ENCODE measurements around the gene IPCEF1.
A peak's percentile ranks its signal among the peaks of the same experiment; 100 is the strongest.

The IPCEF1 gene

GRCh38 chr6:154139892-154140291 lies 216.7 kb downstream of the IPCEF1 start:
- Mint-ChIP-seq H3K4me3 (no peak overlapping the region), H3K4me1 (no peaks in the 10 kb centered on the region), H3K9me3 (no peaks in the 10 kb centered on the region), H3K27me3 (no peaks in the 10 kb centered on the region), H3K27ac (no peak overlapping the region)
- DNase-seq (no peak), ATAC-seq (no peak)

- ATAC-seq (no peak), DNase-seq (no peak)
- Mint-ChIP-seq H3K9me3 (no peaks in the 10 kb centered on the region), H3K4me3 (no peak overlapping the region), H3K27me3 (no peaks in the 10 kb centered on the region), H3K4me1 (no peaks in the 10 kb centered on the region), H3K27ac (no peak overlapping the region)
Measured at GRCh38 chr6:154138793-154139192, 217.8 kb downstream of the IPCEF1 start.

GRCh38 chr6:154134471-154135147 lies 222.0 kb downstream of the IPCEF1 start:
- DNase-seq = no peak
- Mint-ChIP-seq H3K27me3 (no peaks in the 10 kb centered on the region), H3K4me1 (no peaks in the 10 kb centered on the region), H3K27ac (no peak overlapping the region), H3K4me3 (no peak overlapping the region), H3K9me3 (no peaks in the 10 kb centered on the region)
- no peak for ATAC-seq

- no peak overlapping the region for H3K4me3 Mint-ChIP-seq
- no peaks in the 10 kb centered on the region for H3K27me3 Mint-ChIP-seq
- DNase-seq = no peak
- H3K4me1 Mint-ChIP-seq = peaks cover 7% of the 10 kb centered on the region
- no peak overlapping the region for H3K27ac Mint-ChIP-seq
- H3K9me3 Mint-ChIP-seq = peaks cover 4 to 5% of the 10 kb centered on the region in 2 donors
- no peak for ATAC-seq
Measured at GRCh38 chr6:154127657-154128056, 228.9 kb downstream of the IPCEF1 start.

GRCh38 chr6:154125421-154125820 lies 231.2 kb downstream of the IPCEF1 start:
- Mint-ChIP-seq H3K4me3 (no peak overlapping the region), H3K9me3 (peaks cover 5 to 8% of the 10 kb centered on the region in 2 donors), H3K27ac (no peak overlapping the region), H3K27me3 (no peaks in the 10 kb centered on the region), H3K4me1 (peaks cover 7% of the 10 kb centered on the region)
- ATAC-seq = no peak
- no peak for DNase-seq

- Mint-ChIP-seq H3K4me1 (peaks cover 7% of the 10 kb centered on the region), H3K9me3 (peaks cover 5 to 8% of the 10 kb centered on the region in 2 donors), H3K27ac (no peak overlapping the region), H3K4me3 (no peak overlapping the region), H3K27me3 (no peaks in the 10 kb centered on the region)
- DNase-seq (peak in 1 of 2 donors; percentile 9), ATAC-seq (no peak)
Measured at GRCh38 chr6:154123155-154123956, 233.2 kb downstream of the IPCEF1 start.

- ATAC-seq (no peak), DNase-seq (no peak)
- peaks cover 5 to 8% of the 10 kb centered on the region in 2 donors for H3K9me3 Mint-ChIP-seq
- H3K27me3 Mint-ChIP-seq = no peaks in the 10 kb centered on the region
- no peak overlapping the region for H3K27ac Mint-ChIP-seq
- H3K4me1 Mint-ChIP-seq = peaks cover 7% of the 10 kb centered on the region
- no peak overlapping the region for H3K4me3 Mint-ChIP-seq
Measured at GRCh38 chr6:154122195-154122925, 234.2 kb downstream of the IPCEF1 start.

- Mint-ChIP-seq H3K4me1 (no peaks in the 10 kb centered on the region), H3K27ac (no peak overlapping the region), H3K9me3 (peaks cover 0 to 2% of the 10 kb centered on the region in 2 donors), H3K4me3 (no peak overlapping the region), H3K27me3 (peaks cover 9% of the 10 kb centered on the region)
- ATAC-seq (no peak), DNase-seq (no peak)
Measured at GRCh38 chr6:154117485-154117884, 239.1 kb downstream of the IPCEF1 start.

GRCh38 chr6:154113392-154113791 lies 243.2 kb downstream of the IPCEF1 start:
- no peak for DNase-seq
- ATAC-seq = no peak
- Mint-ChIP-seq H3K27me3 (peaks cover 9% of the 10 kb centered on the region), H3K9me3 (no peaks in the 10 kb centered on the region), H3K27ac (no peak overlapping the region), H3K4me1 (no peaks in the 10 kb centered on the region), H3K4me3 (no peak overlapping the region)

GRCh38 chr6:154112181-154112809 lies 244.3 kb downstream of the IPCEF1 start:
- DNase-seq (no peak), ATAC-seq (peak; percentile 26)
- Mint-ChIP-seq H3K9me3 (no peaks in the 10 kb centered on the region), H3K4me1 (no peaks in the 10 kb centered on the region), H3K4me3 (no peak overlapping the region), H3K27ac (no peak overlapping the region), H3K27me3 (peaks cover 9% of the 10 kb centered on the region)

GRCh38 chr6:154111025-154111424 lies 245.6 kb downstream of the IPCEF1 start:
- ATAC-seq = no peak
- Mint-ChIP-seq H3K4me3 (no peak overlapping the region), H3K27ac (no peak overlapping the region), H3K4me1 (no peaks in the 10 kb centered on the region), H3K27me3 (no peaks in the 10 kb centered on the region), H3K9me3 (peaks cover 0 to 5% of the 10 kb centered on the region in 2 donors)
- DNase-seq = no peak

GRCh38 chr6:154106251-154106650 lies 250.4 kb downstream of the IPCEF1 start:
- H3K27me3 Mint-ChIP-seq = peaks cover 9% of the 10 kb centered on the region
- H3K4me1 Mint-ChIP-seq = no peaks in the 10 kb centered on the region
- H3K27ac Mint-ChIP-seq = no peak overlapping the region
- DNase-seq (no peak), ATAC-seq (no peak)
- peaks cover 0 to 5% of the 10 kb centered on the region in 2 donors for H3K9me3 Mint-ChIP-seq
- H3K4me3 Mint-ChIP-seq = no peak overlapping the region

All from stimulated activated naive CD8-positive, alpha-beta T cell treated with anti-CD3 and anti-CD28 coated beads, Interleukin-15, amount 100 ng/mL, for 72 hours (primary cell).